CD4-positive, alpha-beta T cell treated with Interleukin-17A for 1 hour (primary cell): ENCODE data around the gene ANHX.
"Not testable (repeated sequence)": the region's sequence is repeated elsewhere in the genome, so short reads cannot be mapped to it uniquely, and the experiment has no call there.

Source experiments
- DNase-seq: peaks from one replicate; pipeline ENCODE4 v3.0.0-alpha.2; 2020

Gene ANHX

DNA sequence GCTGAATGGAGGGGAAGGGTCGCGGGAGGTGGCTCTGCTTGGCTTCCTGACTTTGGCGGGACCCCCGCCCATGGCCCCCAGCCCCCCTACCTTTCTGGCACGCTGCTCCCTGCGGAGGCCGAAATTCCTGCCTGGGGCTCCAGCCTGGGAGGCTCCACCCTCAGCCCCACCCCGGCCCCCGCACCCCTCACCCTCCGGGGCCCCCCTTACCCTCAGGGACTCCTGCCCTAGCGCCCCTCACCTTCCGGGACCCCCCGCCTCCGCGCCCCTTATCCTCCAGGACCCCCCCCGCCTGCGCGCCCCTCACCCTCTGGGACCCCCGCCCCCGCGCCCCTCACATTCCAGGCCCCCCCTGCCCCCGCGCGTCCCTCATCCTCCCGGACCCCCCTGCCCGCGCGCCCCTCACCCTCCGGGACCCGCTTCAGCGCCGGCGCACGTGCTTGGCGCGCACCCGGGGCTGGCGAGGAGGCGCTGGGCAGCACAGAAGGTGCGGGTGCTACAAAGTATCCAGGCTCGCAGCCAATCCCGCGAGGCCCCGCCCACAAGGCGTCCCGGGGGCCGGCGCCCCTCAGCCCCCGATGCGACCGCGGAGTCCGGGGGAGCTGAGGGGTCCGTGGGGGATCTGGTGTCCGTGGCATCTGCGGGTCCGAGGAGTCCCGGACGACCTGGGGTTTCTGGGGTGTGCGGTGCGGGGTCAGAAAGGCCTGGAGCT, at the start of gene ANHX:
ANHX (minus strand) TSS at position 477 of the 712 bp plus-strand sequence. CDS start 1,521 bp downstream, outside the sequence.
- no peak for DNase-seq

DNA sequence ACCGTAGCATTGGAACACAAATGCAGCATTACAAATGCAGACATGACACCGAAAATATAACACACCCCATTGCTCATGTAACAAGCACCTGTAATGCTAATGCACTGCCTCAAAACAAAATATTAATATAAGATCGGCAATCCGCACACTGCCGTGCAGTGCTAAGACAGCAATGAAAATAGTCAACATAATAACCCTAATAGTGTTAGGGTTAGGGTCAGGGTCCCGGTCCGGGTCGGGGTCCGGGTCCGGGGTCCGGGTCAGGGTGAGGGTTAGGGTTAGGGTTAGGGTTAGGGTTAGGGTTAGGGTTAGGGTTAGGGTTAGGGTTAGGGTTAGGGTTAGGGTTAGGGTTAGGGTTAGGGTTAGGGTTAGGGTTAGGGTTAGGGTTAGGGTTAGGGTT, 29.0 kb upstream of the ANHX start:
- DNase-seq = not testable (repeated sequence)

DNA sequence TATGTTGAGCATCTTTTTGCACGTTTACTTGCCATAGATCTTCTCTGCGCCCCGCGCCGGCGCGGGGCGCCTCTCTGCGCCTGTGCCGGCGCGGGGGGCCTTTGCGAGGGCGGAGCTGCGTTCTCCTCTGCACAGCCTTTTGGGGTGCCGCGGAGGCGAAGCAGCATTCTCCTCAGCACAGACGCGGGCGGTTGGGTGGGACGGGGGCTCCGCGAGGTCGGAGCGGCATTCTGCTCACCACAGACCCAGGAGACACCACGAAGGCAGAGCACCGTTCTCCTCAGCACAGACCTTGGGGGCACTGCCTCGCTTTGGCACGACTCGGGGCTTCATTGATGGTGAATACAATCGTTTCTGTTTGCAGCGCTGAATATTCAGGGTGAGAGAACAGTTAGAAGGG, 28.5 kb upstream of the ANHX start:
- DNase-seq = no peak

DNA sequence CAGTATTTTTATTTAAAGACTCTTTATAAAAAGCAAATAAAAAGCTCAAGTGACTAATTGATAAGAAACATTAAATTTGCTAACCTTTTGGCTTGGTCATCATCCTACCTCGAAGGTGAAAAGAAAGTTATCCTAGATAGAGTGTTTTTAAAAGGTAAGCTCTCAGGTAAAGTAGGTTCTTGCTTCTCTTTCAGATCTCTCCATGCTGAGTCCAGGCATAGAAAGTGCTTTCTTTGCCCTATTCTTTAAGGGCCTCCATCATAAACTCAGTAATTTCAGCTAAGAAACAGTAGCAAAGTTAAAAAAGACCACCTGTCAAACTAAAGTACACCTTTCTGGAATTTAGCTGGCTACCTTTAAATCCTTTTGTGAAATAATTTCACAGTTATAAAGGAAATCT, 20.6 kb upstream of the ANHX start:
- DNase-seq = no peak

DNA sequence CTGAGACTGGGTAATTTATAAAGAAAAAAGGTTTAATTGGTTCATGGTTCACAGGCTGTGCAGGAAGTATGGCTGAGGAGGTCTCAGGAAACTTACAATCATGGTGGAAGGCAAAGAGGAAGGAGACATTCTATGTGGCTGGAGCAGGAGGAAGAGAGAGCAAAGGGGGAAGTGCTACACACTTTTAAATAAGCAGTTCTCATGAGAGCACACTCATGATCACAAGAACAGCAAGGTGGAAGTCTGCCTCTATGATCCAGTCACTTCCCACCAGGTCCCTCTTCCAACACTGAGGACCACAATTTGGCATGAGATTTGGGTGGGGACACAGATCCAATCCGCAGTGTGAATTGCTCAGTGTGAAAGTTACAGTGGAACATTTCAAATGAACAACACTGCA, 20.2 kb upstream of the ANHX start:
- DNase-seq = not testable (repeated sequence)

DNA sequence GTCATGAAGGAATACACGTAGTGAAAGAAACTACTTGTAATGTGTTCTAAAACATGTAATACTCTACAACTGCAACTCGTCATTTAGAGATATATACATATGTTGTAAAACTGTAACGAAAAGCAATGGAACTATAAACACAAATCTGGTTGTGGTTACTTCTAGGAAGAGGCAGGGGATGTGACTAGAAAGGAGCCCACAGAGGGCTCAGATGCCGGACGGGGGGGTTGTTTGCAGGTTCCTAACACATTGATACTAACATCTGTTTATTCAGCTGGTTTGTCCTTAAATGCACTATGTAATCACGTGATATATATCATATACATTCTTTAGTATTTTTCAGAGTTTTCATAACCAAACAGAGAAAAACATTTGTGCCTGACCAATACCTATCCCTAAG, 16.1 kb upstream of the ANHX start:
- no peak for DNase-seq

DNA sequence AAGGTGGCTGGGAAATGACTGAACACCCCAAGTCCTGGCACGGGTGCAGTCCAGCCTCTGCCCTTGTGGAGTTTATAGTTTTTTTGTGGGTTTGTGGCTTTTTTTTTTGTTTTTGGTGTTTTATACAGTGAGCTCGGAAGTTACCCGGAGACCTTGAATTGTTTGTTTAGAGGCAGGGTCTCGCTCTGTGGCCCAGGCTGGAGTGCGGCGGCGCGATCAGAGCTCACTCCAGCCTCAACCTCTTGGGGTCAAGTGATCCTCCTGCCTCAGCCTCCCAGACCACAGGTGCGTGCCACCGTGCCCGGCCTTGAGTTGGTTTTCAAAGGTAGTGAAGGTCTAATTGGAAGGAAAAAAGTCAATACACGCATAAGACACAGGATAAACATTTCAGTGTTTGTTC, 879 bp upstream of the ANHX start:
- DNase-seq = no peak

DNA sequence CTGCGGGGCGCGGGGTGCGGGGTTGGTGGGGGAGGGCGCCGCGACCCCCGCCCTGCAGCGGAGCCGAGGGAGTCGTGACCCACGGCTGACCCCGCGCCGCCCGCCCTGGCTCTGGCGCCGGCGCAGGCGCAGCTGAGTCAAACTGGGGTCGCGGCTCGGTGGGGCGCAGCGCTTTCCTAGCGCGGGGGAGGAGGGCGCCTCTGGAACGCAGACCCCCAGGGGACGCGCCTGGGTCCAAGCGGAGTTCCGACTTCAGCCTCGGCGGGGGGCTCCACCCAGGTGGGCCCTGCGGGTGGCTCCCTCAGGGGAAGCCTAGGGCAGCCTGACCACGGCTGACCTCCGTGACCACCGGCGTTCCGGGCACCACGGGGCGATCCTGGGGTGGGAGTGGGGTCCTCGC, 467 bp upstream of the ANHX start:
- DNase-seq = no peak

DNA sequence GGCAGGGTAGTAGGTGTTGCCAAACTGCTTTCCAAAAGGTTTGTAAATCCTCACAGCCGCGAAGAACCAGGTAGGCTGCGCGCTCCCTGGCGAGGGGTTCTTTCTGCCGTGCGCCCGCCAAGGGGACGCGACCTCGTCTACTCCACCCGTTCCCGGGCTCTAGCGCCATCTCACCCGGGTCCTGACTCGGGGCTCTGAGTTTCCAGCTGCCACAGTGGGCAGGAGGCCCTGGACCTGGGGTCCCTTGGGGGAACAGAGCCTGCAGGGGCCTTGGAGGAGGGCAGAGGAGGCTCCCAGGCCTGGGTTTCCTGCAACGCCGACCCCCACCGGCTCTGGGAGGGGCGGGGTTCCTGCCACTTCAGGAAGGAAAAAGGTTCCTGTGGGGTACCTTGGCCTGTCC, 706 bp downstream of the ANHX start:
- DNase-seq = no peak

DNA sequence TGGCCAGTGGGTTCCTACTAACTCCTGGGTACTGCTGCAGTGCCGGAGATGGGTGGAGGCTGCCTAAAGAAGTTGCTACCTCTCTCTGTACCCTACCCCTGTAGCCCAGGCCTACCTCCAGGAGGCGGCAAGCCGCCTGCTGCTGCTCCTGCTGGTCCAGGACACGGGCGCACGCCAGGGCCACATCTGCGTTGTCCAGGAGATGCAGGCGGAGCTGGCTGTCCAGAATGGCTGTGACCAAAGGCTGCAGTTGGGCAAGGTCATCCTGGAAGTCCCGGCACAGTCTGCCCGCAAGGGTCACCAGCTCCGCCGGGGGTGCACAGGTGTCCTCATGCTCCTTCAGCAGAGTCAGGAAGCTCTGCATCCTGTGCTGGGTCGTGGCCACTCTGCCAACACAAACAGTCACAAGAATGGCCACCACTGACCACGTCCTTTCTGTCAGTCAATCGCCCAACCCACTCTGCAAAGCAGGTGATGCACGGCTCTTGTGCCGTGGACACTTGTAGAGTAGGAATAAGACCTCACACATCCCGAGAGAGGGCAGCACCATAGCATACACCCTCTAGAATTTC, 1.6 kb downstream of the ANHX start:
- no peak for DNase-seq

DNA sequence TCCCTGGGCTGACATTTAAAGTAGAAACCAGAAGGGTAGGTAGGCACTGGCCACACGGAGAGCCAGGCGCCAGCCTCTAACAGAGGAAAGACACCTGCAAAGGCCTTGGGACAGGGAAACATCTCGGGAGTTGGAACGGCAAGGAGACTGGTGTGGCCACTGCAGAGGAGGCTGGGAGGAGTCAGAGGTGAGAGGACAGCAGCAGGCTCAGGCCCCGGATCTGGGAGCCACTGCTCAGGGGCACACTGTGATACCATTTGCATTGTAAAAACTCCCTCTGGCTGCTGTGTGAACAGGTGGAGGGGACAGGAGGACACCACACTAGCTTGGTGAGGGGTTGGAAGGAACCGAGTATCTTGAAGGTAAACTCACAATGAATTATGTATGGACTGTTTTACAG, 2.7 kb downstream of the ANHX start:
- no peak for DNase-seq

DNA sequence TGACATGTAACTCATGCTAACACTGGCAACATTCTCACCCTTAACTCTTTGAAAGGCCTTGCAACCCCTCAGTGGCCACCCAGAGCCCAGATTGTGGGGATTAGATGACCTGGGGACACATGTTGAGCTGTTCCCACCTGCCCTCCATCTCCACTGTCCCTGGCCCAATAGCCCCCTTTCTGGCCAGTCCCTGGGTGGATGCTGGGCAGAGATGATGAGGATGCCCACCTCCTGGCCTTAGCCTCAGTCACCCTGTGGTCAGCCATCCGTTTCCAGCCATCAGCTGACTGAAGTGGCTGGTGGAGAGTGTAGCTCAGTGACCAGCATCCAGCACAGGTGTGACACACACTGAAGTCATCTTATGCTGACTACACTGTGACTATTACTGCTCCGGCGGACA, 4.7 kb downstream of the ANHX start:
- DNase-seq = no peak

DNA sequence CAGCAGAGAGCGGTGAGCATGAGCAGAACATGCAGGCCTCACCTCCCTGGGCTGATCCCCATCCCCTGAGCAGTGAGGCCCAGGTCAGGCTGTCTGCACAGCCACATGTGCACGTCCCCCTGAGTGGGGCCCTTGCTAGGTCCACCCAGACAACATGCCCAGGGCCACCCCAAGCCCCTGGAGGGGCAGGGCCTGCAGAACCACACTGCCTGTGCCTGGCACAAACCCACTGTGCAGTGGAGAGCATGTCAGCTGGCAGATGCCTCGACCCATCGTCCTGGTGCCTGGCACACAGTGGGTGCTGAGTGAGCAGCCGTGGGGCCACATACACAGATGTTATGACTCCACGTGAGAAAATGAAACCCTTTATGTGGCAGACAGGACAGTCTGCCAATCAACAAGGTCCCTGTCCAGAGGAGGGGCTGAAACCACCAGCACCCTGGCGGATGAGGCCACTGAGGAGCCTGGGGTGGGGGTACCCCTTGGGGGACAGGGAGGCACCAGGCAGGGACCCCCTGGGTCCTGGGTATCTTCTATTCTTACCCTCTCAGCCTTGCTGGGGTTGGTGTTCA, 8.3 kb downstream of the ANHX start:
- DNase-seq = no peak

DNA sequence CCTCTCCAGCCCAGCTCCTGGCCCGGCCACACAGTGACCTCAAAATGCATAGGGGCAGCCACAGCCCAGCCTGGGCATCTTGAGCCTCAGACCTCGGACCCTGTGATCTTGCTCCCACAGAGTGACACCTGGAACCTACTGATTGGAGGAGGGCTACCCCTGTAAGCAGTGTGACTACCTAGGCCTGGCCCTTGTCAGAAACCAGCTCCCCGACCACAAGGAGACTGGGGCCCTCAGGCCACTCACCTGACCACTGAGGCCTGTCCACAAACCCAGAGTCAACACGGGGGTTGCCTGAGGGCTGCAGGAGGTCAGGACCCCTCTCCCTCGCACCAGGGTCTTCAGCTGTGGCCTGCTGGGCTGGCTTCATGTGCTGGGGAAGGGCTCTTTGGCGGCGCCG, 9.0 kb downstream of the ANHX start:
- no peak for DNase-seq

DNA sequence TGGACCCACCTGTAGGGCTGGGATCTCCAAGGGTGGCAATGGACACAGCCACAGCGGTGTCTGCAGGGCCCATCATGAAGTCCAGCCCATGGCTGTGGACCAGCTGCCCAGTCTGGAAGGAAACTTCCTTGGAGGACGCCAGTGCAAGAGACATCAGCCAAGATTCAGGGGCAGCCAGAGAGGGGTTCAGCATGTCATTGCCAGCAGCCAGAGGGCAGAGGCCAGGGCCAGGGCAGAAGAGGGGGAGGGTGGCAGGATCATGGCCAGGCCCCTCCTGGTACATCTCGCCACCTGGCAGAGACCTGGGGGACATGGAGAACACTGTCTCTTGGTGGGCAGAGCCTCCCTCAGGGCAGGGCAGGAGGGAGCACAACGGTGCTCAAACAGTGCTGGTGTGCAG, 10.2 kb downstream of the ANHX start:
- no peak for DNase-seq

DNA sequence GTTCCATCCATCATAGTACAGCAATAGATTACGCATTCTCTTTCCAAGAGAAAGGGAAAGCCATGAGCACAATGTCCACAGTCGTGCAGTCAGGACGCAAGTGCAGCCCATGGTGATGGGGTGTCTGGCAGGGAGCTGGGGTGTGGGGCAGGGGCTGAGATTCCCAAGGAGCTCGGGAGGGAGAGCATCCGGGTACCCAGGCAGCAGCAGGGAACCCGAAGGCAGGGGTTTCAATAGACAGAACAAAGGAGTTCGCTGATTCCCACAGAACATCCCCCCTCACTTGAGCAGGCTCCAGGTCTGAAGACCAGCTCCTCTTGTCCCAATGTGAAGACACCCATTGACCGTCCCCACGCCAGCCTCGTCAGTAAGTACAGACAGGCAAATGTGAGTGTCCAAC, 13.5 kb downstream of the ANHX start:
- no peak for DNase-seq

DNA sequence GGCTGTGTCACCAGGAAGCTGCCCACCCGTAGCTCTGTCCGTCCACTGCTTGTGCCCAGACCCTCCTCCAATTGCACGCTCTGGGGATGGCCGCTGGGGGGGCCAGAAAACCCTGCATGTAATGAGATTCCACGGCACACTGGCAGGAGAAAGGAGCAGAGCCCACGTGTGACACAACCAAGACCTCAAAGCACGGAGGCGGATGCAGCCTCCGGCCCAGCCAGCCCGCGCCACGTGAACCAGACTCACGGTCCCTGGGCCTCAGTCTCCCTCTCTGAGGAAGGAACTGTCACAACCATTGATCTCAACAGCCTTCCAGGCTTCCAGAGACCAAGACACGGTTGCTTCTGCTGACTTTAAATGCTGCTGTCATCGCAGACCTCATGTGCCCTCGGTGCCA, 14.4 kb downstream of the ANHX start:
- DNase-seq = no peak

DNA sequence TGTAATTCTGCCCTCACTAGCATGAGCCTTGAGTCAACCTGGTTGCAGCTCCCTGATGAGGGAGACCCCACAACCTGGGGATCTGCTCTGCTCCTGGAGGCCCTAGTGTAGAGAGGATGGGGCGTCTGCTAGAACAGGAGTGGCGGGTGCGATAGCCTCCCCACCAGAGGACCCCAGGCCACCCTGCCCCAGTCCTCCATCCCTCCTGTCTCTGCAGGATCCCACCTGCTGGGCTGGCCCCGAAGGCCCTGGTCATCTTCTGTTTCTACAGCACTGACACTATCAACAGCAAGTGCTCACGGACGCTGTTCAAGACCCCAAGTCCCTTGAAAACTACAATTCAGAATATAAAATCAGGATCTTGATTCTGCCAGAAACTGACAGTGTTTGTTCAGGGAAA, 15.2 kb downstream of the ANHX start:
- DNase-seq = no peak

DNA sequence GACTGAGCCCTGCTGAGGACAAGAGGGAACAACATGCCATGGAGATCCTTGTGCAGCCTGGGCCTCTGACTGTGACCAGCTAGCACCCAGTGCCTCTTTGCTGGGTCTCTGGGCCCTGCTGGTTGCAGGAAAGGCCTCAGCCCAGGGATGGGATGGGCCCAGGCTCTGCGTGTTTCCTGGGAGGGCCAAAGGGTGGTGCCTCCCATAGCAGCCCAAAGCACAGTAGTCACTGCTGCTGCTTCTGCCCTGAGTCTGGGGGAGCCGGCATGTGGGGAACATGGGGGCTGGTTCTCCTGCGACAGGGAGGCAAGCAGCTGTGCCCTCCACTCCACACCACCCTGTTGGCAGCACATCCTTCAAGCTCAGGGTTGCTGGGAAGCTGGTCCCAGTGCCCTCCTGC, 18.5 kb downstream of the ANHX start:
- no peak for DNase-seq

DNA sequence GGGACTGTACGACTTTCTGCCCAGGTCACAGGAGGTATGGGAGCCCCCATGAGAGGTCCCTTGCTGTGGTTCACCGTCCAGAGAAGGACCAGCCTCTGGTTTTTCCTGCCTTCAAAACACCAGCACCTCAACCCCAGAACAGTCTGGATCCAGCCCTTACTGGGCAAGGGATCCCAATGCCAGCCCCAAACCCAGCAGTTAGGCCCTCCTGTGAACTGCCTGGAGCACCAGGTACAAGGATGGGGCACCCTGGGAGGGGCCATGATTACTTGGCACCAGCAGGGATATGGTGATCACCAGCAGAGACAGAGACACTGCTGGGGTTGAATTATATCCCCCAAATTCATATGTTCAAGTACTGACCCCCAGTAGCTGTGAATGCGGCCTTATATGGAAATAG, 20.0 kb downstream of the ANHX start:
- no peak for DNase-seq

DNA sequence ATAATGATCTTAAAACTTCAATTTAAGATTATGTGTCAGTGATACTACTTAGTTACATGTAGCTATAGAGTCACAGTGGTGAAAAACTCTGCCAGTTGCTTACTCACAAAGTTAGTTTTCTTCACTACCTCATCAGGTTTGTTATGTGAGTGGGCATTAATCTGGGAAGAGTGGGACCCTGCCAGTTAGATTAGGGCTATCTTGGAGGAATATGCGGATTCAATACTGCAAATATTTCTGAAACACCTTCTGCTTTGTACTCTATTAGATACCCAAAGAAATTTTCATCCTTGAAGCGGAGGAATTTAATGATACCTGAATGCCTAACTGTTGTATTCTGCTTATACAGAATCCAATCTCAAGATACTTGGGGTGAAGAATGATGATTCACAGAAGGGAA, 29.3 kb downstream of the ANHX start:
- DNase-seq = no peak

DNA sequence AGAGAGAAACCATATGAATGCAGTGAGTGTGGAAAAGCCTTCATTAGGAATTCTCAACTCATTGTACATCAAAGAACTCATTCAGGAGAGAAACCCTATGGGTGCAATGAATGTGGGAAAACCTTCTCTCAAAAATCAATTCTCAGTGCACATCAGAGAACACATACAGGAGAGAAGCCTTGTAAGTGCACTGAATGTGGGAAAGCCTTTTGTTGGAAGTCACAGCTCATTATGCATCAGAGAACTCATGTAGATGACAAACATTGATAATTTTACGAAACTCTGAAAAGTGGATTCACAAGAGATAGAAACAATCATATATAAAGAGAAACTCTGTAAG, 31.4 kb downstream of the ANHX start:
- no peak for DNase-seq

DNA sequence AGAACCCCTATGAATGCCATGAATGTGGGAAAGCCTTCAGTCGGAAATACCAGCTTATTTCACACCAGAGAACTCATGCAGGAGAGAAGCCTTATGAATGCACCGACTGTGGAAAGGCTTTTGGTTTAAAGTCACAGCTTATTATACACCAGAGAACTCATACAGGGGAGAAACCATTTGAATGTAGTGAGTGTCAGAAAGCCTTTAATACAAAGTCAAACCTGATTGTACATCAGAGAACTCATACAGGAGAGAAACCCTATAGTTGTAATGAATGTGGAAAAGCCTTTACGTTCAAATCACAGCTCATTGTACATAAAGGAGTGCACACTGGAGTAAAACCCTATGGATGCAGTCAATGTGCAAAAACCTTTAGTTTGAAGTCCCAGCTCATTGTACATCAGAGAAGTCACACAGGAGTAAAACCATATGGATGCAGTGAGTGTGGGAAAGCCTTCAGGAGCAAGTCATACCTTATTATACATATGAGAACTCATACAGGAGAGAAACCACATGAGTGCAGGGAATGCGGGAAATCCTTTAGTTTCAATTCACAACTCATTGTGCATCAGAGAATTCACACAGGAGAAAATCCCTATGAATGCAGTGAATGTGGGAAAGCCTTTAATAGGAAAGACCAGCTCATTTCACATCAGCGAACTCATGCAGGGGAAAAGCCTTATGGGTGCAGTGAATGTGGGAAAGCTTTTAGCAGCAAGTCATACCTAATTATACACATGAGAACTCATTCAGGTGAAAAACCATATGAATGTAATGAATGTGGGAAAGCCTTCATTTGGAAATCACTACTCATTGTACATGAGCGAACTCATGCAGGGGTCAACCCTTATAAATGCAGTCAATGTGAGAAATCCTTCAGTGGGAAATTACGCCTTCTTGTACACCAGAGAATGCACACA, 32.1 kb downstream of the ANHX start:
- no peak for DNase-seq
